ENCODE results near the gene BCL7C.

GRCh38 chr16:30924913-30925631, 31.2 kb upstream of the BCL7C start:
- no peak for TF ChIP-seq POLR2AphosphoS5 (IDR thresholded peaks at IDR 0.05)
- TF ChIP-seq POLR2A (IDR thresholded peaks at IDR 0.05), result no peak
- TF ChIP-seq CTCF (IDR thresholded peaks at IDR 0.05), result no peak
